Activated CD8-positive, alpha-beta memory T cell treated with anti-CD3 and anti-CD28 coated beads, Interleukin-2, amount 50 U/mL, for 24 hours (primary cell): ENCODE measurements around the gene FER.
"Not testable (repeated sequence)": the region's sequence is repeated elsewhere in the genome, so short reads cannot be mapped to it uniquely, and the experiment has no call there.

Source experiments
- DNase-seq: peaks from one replicate; pipeline ENCODE4 v3.0.0-alpha.2; 2020; ENCODE audit errors: extremely low read depth

The FER gene

DNA sequence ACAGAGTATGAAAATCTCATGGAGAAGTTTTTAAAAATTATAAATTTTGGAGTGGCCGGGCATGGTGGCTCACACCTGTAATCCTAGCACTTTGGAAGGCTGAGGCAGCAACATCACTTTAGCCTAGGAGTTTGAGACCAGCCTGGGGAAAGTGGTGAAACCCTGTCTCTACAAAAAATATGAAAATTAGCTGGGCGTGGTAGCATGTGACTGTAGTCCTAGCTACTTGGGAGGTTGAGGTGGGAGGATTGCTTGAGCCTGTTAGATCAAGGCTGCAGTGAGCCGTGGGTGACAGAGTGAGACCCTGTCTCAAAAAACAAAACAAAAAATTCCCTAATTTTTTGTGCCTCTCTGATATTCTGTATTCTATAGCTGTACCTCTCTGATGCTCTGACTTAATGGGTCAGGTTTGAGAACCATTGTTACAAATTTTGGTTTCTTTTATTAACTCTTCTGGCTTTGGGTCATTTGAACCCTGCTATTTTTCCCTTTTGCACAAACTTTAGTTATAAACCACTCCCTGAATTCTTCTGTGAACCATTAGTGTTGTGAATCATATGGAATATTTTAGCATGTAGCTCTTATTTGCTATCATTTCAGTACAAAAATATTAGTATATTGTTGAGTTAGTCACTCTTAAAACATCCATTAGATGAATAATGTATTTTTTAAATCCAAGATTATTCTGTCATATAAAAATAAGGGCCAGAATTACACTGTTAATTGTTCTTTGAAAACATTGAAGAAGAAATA is 51.0 kb downstream of the FER start:
- DNase-seq = no peak

- no peak for DNase-seq
These were observed 53.6 kb downstream of the FER start for GRCh38 chr5:108801301-108801700.

DNA sequence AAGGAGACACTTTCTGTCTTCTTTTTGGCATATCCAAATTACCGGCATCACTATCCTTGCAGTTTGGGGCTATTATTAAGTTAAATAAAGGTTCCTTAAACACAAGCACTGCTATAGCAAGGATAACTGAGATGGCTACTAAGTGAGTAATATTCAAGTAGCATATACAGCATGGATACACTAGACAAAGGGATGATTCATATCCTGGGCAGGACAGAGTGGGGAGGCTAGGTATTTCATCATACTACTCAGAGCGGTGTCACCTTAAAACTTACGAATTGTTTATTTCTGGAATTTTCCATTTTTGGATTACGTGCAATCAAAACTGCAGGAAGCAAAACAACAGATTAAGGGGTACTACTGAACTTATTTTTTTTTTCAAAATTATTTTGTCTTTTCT is 54.1 kb downstream of the FER start:
- DNase-seq = no peak

GRCh38 chr5:108810717-108811116 is 63.0 kb downstream of the FER start:
- DNase-seq = no peak

DNA sequence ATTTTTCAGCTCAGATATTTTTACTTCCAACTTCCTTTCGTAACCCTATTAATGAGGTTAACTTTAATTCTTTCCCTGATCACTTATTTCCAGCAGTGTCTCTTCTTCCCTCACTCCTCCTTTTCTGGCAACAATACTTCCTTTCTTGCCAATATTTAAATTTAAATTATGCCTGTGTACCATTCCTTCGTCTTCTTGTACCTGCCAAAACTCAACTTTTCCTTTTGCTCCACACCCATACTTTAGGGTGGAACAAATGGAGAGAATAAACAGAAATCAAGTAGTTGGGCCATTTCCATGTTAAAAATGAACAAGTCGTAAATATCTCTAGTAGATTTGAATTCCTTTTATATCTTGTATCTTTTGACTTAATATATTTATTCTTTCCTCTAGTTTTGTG is 66.0 kb downstream of the FER start:
- no peak for DNase-seq

- no peak for DNase-seq
These were observed 66.9 kb downstream of the FER start for GRCh38 chr5:108814551-108814950.

- DNase-seq = no peak
These were observed 71.0 kb downstream of the FER start for GRCh38 chr5:108818613-108819272.

- no peak for DNase-seq
These were observed 73.3 kb downstream of the FER start for GRCh38 chr5:108820983-108821382.

DNA sequence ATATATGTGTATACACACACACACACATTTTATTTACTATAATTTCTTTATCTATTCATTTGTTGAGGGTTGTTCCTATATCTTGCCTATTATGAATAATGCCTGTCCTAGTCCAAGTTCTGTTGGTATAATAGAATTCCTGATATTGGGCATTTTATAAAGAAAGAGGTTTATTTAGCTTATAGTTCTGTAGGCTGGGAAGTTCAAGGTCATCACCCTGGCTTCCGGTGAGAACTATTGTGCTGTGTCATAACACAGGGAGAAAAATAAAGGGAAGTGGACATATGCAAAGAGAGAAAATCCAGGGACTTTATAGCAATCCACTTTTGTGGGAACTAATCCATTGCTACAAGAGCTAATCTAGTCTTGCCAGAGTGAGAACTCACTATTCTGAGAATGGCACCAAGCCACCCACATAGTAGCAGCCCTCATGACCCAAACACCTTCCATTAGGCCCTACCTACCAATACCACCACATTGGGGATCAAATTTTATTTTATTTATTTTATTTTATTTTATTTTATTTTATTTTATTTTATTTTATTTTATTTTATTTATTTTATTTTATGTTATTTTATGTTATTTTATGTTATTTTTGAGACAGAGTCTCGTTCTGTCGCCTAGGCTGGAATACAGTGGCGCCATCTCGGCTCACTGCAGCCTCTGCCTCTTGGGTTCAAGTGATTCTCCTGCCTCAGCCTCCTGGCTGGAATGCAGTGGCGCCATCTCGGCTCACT is 74.7 kb downstream of the FER start:
- no peak for DNase-seq

DNA sequence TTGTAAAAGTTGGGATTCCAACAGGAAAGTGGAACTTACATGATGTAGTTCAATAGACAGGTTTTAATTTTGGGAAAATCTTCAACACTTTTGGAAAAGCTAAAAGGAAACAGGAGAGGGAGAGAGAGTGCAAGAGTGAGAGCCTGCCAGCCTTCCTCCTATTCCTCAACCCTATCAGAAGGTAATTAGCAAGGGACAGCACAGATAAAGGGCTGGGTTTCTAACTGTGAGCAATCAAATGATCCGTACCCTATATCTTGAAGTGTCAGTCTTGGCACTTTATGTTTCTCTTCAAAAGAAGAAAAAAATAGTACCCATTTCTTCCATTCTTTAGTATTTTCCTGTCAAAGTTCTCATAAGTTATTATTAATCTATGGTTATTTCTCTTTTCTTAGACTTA is 79.4 kb downstream of the FER start:
- no peak for DNase-seq

- DNase-seq = no peak
These were observed 83.1 kb downstream of the FER start for GRCh38 chr5:108830705-108831276.

DNA sequence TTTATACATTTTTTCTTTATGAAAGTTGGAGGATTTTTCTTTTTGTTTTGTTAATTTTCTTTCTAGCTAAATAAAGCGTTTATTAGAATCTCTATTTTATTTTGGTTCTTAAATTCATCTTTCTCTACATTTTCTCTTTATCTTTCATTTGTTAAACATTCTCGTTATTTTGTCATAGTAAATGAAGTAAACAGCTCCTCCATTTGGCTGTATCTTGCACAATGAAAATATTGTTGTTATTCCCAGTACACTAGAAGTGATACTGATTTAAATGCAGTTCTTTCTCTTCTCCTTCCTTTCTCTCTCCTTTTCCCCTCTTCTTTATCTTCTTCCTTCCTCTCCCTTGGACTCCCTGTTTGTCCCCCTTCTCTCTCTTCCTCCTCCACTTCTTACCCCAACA is 88.8 kb downstream of the FER start:
- no peak for DNase-seq

DNA sequence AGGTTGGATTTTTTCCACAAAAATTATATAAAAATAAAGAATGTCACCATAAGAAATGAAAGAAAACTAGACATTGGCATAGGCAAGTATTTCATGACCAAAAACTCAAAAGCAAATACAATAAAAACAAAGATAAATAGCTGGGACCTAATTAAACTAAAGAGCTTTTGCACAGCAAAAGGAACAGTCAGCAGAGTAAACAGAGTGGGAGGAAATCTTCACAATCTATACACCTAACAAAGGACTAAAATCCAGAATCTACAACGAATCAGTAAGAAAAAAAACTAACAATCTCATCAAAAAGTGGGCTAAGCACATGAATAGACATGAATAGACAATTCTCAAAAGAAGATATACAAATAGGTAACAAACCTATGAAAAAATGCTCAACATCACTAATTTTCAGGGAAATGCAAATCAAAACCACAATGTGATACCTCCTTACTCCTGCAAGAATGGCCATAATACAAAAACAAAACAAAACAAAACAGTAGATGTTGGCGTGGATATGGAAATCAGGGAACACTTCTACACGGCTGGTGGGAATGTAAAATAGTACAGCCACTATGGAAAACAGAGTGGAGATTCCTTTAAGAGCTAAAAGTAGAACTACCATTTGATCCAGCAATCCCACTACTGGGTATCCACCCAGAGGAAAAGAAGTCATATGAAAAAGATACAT is 94.7 kb downstream of the FER start:
- DNase-seq = not testable (repeated sequence)

DNA sequence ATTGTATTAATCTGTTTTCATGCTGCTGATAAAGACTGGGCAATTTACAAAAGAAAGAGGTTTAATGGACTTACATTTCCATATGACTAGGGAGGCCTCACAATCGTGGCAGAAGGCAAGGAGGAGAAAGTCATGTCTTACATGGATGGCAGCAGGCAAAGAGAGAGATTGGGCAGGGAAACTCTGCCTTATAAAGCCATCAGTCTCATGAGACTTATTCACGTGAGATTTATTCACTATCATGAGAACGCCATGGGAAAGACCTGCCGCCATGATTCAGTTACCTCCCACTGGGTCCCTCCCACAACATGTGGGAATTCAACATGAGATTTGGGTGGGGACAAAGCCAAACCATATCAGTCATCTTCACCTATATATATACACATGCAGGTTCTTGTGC is 103.4 kb downstream of the FER start:
- DNase-seq = not testable (repeated sequence)

GRCh38 chr5:108857905-108858304 is 110.2 kb downstream of the FER start:
- DNase-seq = no peak

DNA sequence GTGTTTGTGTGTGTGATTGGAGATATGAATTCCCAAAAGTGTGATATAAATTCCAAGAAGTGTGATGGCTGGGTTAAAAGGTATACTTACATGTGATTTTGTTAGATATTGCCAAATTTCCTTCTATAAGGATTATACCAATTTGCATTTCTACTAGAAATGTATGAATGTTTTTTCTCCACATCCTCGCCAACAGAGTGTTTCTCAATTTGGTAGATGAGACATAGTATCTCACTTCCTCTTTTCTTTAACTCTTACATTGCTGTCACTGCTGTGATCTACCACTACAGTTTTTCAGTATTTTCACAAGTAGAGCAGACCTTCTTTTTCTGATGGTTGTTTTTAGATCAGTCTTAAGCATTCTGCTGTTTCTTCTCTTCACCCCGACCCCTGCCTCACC is 111.3 kb downstream of the FER start:
- DNase-seq = no peak

DNA sequence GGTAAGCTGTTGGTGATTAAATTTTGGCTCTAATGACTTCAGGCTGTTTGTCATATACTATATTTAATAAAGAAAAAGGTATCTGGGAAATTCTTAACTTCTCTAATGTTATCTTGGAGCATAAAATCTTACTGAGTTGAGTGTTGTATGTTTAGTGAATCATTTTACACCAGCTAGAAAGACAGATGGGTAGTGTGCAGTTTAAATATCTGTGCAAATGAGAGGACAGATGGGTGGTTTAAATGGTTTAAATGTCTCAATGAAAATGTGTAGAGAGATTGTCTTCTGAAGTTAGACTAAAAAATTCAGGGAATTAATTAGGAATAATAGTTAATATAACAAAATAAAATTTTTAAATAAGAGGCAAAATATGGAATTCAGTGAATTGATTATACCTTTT is 114.5 kb downstream of the FER start:
- DNase-seq = no peak

GRCh38 chr5:108866097-108866496 is 118.4 kb downstream of the FER start:
- not testable (repeated sequence) for DNase-seq

DNA sequence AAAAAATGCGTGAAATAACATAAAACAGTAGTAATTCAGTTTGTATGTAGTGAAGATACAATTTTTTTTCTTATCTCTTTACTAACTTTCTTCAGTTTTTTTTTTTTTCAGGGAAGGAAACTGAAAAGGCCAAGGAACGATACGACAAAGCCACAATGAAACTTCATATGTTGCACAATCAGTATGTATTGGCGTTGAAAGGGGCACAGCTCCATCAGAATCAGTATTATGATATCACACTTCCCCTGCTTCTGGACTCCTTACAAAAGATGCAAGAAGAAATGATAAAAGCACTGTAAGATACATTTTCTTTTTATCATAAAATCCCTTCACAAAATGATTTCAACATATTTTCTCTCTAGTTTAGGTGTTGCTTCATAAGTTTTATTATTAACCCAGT is 120.0 kb downstream of the FER start:
- no peak for DNase-seq

- DNase-seq = no peak
These were observed 121.4 kb downstream of the FER start for GRCh38 chr5:108869066-108869465.

- DNase-seq = no peak
These were observed 128.8 kb downstream of the FER start for GRCh38 chr5:108876451-108876850.

DNA sequence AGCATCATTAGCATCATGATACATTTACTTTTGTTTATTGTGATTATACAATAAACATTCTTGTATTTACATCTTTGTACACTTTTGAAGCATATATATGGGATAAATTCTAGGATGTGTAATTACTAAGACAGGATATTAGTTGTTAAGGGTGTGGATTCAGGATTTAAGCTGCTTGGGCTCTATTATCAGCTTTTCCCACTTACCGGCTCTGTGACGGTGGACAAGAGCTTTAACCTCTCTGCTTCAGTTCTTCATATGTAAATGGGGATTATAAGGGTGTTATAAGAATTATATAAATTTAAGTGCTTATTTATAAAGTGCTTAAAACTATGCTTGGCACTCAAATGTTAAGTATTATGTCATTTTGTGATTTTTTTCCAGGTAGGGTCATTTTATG is 131.1 kb downstream of the FER start:
- no peak for DNase-seq
